ENCODE data around the gene PRMT9.

GRCh38 chr4:147678106-147678505 is 5.9 kb downstream of the PRMT9 start:
- TF ChIP-seq EZH2 (IDR thresholded peaks at IDR 0.05; ENCODE audit: borderline replicate concordance, low read depth, low read length, severe bottlenecking) (no peak), CTCF (IDR thresholded peaks at IDR 0.05; ENCODE audit: borderline replicate concordance, extremely low read depth, low read length, poor library complexity, severe bottlenecking) (no peak)
